Measurements from ENCODE around the gene E2F1. TPM values are rescaled to one million over a fixed set of nuclear protein-coding genes. Genes with fewer than 3 reads are reported as not detected.
A peak's percentile ranks its signal among the peaks of the same experiment; 100 is the strongest.

The E2F1 gene
- total RNA-seq, 3 donors from 2014 or later (not counting 1 experiment from before 2014, with no cell fraction given), result 4.6 to 5.6 (median 4.7) TPM

DNA sequence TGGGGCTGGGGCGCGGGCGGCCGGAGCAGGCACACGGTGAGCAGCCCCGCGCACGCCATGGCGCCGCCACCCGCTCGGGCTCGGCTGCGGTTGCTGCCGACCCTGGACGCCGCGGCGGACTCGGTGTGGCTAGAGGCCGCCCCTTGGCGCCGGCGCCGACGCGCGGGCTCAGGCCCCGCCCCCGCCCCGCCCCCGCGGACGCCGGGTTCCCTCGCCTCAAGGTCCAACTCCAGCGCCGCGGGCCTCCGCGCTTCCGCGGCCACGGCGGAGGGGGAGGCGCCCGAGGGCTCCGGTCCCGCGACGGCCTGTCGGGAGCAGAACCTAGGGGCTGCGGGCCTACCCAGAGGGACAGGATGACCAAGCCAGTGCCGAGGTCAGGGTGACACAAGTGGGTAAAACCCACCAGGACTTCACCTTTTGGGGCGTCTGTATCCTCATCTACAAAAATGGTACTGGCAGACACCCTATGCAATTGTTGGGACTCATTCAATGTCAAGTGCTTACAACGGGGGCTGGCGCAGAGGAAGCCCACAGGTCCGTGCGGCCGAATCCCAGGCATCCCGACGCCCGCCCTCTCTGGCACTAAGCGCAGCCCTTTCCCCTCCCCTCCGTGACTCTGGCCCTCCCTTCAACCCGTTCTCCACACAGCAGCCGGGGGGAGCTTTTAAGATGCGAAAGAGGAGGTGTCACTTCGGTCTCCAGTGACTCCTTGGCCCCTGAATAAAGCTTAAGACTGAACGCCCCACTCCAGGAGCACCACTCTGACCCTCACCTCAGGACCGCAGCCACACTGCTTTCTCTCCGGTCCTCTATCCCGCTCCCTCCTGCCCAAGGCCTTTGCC lies 11.7 kb downstream of the E2F1 start, which contains the start of gene NECAB3:
NECAB3 (minus strand) TSS at position 135 of the 842 bp plus-strand sequence; CDS start at position 59, 76 bp downstream.
- intact Hi-C loops (cut with micrococcal nuclease), result no loop called here
- H3K36me3 Mint-ChIP-seq, result no peaks in the 10 kb centered on the region
- Histone ChIP-seq H3K4me3 (ENCODE audit: low read length) (peak within 1 kb of the TSS; percentile 47), H3K4me1 (ENCODE audit: control insufficient read depth, insufficient read depth, low read length) (peaks cover 32% of the 10 kb centered on the region), H3K27ac (ENCODE audit: low read length) (no peak within 1 kb of the TSS), H3K27me3 (ENCODE audit: control insufficient read depth, insufficient read depth, low read length) (no peaks in the 10 kb centered on the region), H3K9me3 (ENCODE audit: control insufficient read depth, insufficient read depth, low read length) (no peaks in the 10 kb centered on the region), H3K36me3 (ENCODE audit: control insufficient read depth, insufficient read depth, low read length) (no peaks in the 10 kb centered on the region)
- WGBS (ENCODE audit: insufficient coverage), result 12% methylated on average over 73 of the region's 73 CpGs
- H3K9me3 Mint-ChIP-seq, result no peaks in the 10 kb centered on the region
- peaks cover 6 to 27% of the 10 kb centered on the region in 2 donors for H3K4me1 Mint-ChIP-seq
- TF ChIP-seq, protein P1, sequence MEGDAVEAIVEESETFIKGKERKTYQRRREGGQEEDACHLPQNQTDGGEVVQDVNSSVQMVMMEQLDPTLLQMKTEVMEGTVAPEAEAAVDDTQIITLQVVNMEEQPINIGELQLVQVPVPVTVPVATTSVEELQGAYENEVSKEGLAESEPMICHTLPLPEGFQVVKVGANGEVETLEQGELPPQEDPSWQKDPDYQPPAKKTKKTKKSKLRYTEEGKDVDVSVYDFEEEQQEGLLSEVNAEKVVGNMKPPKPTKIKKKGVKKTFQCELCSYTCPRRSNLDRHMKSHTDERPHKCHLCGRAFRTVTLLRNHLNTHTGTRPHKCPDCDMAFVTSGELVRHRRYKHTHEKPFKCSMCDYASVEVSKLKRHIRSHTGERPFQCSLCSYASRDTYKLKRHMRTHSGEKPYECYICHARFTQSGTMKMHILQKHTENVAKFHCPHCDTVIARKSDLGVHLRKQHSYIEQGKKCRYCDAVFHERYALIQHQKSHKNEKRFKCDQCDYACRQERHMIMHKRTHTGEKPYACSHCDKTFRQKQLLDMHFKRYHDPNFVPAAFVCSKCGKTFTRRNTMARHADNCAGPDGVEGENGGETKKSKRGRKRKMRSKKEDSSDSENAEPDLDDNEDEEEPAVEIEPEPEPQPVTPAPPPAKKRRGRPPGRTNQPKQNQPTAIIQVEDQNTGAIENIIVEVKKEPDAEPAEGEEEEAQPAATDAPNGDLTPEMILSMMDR (IDR thresholded peaks at IDR 0.05), result no peak
- H3K27me3 Mint-ChIP-seq (ENCODE audit: low read depth in 2 of 2), result no peaks in the 10 kb centered on the region
- peak within 1 kb of the TSS; percentile 84 for H3K4me3 Mint-ChIP-seq
- peak; percentile 90 to 93 (median 92) for ATAC-seq
- DNase-seq, result peak; percentile 70 to 73
- peak within 1 kb of the TSS; percentile 5 to 87 for H3K27ac Mint-ChIP-seq

DNA sequence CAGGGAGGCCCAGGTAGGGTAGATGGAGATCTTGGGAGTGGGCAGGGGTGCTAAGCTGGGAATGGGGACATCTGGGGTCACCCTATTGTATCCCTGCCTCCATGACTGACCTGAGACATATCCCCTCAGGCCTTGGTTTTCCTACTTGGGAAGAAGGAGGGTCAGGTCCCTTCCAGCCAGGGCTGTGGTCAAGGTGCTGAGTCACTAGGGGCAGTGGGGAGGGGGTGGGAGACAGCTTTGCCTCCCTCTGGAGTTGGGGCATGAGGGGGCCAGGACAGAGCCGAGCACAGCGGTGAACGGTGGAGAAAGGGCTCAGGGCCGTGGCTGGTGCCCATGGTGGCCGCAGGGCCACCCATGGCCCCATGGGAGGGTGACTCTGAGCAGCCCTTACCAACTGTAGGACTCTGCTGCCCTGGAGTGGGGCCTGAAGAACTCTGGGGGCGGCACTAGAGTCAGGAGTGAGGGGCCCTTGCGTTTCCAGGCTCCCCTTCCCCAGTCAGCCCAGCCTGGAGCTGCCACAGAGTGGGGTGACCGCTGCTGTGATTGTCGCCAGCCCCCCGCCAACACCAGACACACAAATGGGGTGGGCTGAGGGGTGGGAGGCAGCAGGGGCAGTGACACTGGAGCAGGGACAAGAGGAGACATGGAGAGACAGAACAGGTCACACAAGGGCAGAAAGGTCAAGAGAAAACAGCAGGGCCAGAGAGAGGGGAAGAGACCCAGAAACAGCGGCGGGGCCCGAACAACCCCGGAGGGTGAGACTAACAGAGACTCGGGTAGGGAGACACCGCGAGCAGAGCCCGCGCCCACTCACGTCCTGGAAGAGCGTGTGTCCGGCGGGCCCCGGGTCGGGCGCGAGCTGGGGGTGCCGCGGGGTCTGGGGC lies 12.5 kb downstream of the E2F1 start:
- Histone ChIP-seq H3K36me3 (ENCODE audit: control insufficient read depth, insufficient read depth, low read length) (no peaks in the 10 kb centered on the region), H3K27ac (ENCODE audit: low read length) (no peak overlapping the region), H3K4me3 (ENCODE audit: low read length) (peak overlapping the region; percentile 47), H3K27me3 (ENCODE audit: control insufficient read depth, insufficient read depth, low read length) (no peaks in the 10 kb centered on the region), H3K4me1 (ENCODE audit: control insufficient read depth, insufficient read depth, low read length) (peaks cover 25% of the 10 kb centered on the region), H3K9me3 (ENCODE audit: control insufficient read depth, insufficient read depth, low read length) (no peaks in the 10 kb centered on the region)
- Mint-ChIP-seq H3K36me3 (no peaks in the 10 kb centered on the region), H3K27ac (peak overlapping the region in 1 of 2 donors; percentile 87), H3K27me3 (ENCODE audit: low read depth in 2 of 2) (no peaks in the 10 kb centered on the region), H3K9me3 (no peaks in the 10 kb centered on the region), H3K4me3 (peak overlapping the region; percentile 84), H3K4me1 (peaks cover 6 to 26% of the 10 kb centered on the region in 2 donors)
- DNase-seq (no peak), ATAC-seq (no peak)
- TF ChIP-seq, protein P1 (IDR thresholded peaks at IDR 0.05), result no peak
- 30% methylated on average over 29 of the region's 29 CpGs for WGBS (ENCODE audit: insufficient coverage)
- intact Hi-C loops (cut with micrococcal nuclease), result no loop called here

DNA sequence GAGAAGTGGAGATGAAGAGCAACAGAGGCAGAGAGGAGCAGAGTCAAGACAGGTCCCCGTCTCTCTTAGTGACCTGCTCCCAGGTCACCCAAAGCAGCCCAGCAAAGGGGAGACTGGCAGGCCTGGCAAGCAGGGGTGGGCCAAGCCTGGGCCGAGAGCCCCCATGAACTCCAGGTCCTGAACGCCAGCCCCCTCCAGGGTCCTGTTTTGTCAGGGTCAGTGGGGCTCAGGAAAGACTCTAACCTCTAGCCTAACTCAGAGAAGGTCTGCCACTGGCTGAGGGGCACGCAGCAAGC lies 13.1 kb downstream of the E2F1 start:
- intact Hi-C loops (cut with micrococcal nuclease), result no loop called here

More for the DNA sequence above, 13.1 kb downstream of the E2F1 start:
- no peaks in the 10 kb centered on the region for H3K27me3 ChIP-seq (ENCODE audit: control insufficient read depth, insufficient read depth, low read length)
- Mint-ChIP-seq H3K9me3 (no peaks in the 10 kb centered on the region), H3K27ac (peak overlapping the region in 1 of 2 donors; percentile 87), H3K4me1 (peaks cover 6 to 30% of the 10 kb centered on the region in 2 donors), H3K27me3 (ENCODE audit: low read depth in 2 of 2) (no peaks in the 10 kb centered on the region), H3K36me3 (no peaks in the 10 kb centered on the region), H3K4me3 (peak overlapping the region; percentile 84)
- no peak for DNase-seq
- H3K9me3 ChIP-seq (ENCODE audit: control insufficient read depth, insufficient read depth, low read length), result no peaks in the 10 kb centered on the region
- TF ChIP-seq, protein P1 (IDR thresholded peaks at IDR 0.05), result no peak
- no peak overlapping the region for H3K27ac ChIP-seq (ENCODE audit: low read length)
- H3K4me3 ChIP-seq (ENCODE audit: low read length), result no peak overlapping the region
- ATAC-seq, result no peak
- H3K36me3 ChIP-seq (ENCODE audit: control insufficient read depth, insufficient read depth, low read length), result no peaks in the 10 kb centered on the region
- WGBS (ENCODE audit: insufficient coverage), result 96% methylated on average over 4 of the region's 4 CpGs
- H3K4me1 ChIP-seq (ENCODE audit: control insufficient read depth, insufficient read depth, low read length), result peaks cover 31% of the 10 kb centered on the region

All from natural killer cell (primary cell).